HEK293 (cell line): ENCODE data around the gene RAB1A.
"Not testable (repeated sequence)": the region's sequence is repeated elsewhere in the genome, so short reads cannot be mapped to it uniquely, and the experiment has no call there.

Experiments used
- CTCF ChIA-PET: fragments of 350-600 bp; formaldehyde crosslinking; extraction: SDS; loops from one replicate; lab custom pipeline; 2021; ENCODE audit warnings: antibody characterized with exemption; lab: Yijun Ruan, JAX
- POLR2A ChIA-PET: fragments of 300-600 bp; formaldehyde crosslinking; extraction: SDS; loops from one replicate; lab custom pipeline; 2020; ENCODE audit warnings: antibody characterized with exemption, inconsistent platforms; lab: Yijun Ruan, JAX
- H3K27ac ChIP-seq: fragments of 200-500 bp; sonication (Bioruptor generic); 2 replicates; pipeline ENCODE4 v1.5.1; 2014; ENCODE audit warnings: low read depth, low read length, control low read depth, inconsistent platforms; ENCODE audit errors: extremely low read depth
- H3K36me3 ChIP-seq, 2 experiments: fragments of 200-500 bp in 1 of 2; sonication (Bioruptor generic) in 1 of 2; 1 replicate in 1 of 2; 2 replicates in 1 of 2; pipeline ENCODE4 v1.5.1; 2014 to 2017; ENCODE audit warnings: inconsistent platforms in 2 of 2, low read length in 2 of 2; ENCODE audit not compliant: control insufficient read depth in 2 of 2, insufficient read depth in 1 of 2
- H3K4me1 ChIP-seq: fragments of 200-500 bp; sonication (Bioruptor generic); 2 replicates; pipeline ENCODE4 v1.5.1; 2014; ENCODE audit warnings: mild to moderate bottlenecking, low read length, inconsistent platforms; ENCODE audit not compliant: control insufficient read depth, insufficient read depth
- H3K4me3 ChIP-seq: 2 replicates; pipeline ENCODE4 v1.5.1; 2011; ENCODE audit warnings: low read depth, mild to moderate bottlenecking, control low read depth, low read length, moderate library complexity
- H3K9me3 ChIP-seq: fragments of 200-500 bp; sonication (Bioruptor generic); 2 replicates; pipeline ENCODE4 v1.5.1; 2014; ENCODE audit warnings: low read depth, low read length, inconsistent platforms; ENCODE audit not compliant: control insufficient read depth, insufficient read depth
- KLF1 ChIP-seq: fragments of 450-650 bp; formaldehyde crosslinking; IDR thresholded peaks from 2 replicates; pipeline ENCODE4 v1.5.1; 2016; ENCODE audit warnings: missing biosample characterization, missing genetic modification characterization
- KLF9 ChIP-seq: fragments of 450-650 bp; formaldehyde crosslinking; IDR thresholded peaks from 2 replicates; pipeline ENCODE4 v1.5.1; 2016; ENCODE audit warnings: missing biosample characterization, missing genetic modification characterization, low read depth
- SETDB1 ChIP-seq: IDR thresholded peaks from one replicate; pipeline ENCODE4 v1.6.1; 2017; ENCODE audit warnings: mild to moderate bottlenecking, low read length, moderate library complexity, mixed read lengths; ENCODE audit not compliant: insufficient read length
- ZBTB20 ChIP-seq: fragments of 450-650 bp; formaldehyde crosslinking; IDR thresholded peaks from 2 replicates; pipeline ENCODE4 v1.5.1; 2016; ENCODE audit warnings: missing biosample characterization, missing genetic modification characterization
- ZBTB49 ChIP-seq: fragments of 450-650 bp; formaldehyde crosslinking; IDR thresholded peaks from 2 replicates; pipeline ENCODE4 v1.5.1; 2016; ENCODE audit warnings: missing biosample characterization, missing genetic modification characterization, low read depth
- ZNF121 ChIP-seq: fragments of 450-650 bp; formaldehyde crosslinking; IDR thresholded peaks from 2 replicates; pipeline ENCODE4 v1.5.1; 2016; ENCODE audit warnings: missing biosample characterization, missing genetic modification characterization
- ZNF133 ChIP-seq: fragments of 450-650 bp; formaldehyde crosslinking; IDR thresholded peaks from 2 replicates; pipeline ENCODE4 v1.5.1; 2016; ENCODE audit warnings: missing biosample characterization, missing genetic modification characterization
- ZNF223 ChIP-seq: fragments of 450-650 bp; formaldehyde crosslinking; IDR thresholded peaks from 2 replicates; pipeline ENCODE4 v1.5.1; 2016; ENCODE audit warnings: missing biosample characterization, missing genetic modification characterization
- ZNF341 ChIP-seq: fragments of 450-650 bp; formaldehyde crosslinking; IDR thresholded peaks from 2 replicates; pipeline ENCODE4; 2016; ENCODE audit warnings: low read depth, missing biosample characterization, missing genetic modification characterization
- ZNF510 ChIP-seq: fragments of 450-650 bp; formaldehyde crosslinking; IDR thresholded peaks from 2 replicates; pipeline ENCODE4 v1.5.1; 2018; ENCODE audit warnings: mild to moderate bottlenecking, missing genetic modification characterization, missing biosample characterization; ENCODE audit not compliant: insufficient replicate concordance
- ZNF707 ChIP-seq: fragments of 450-650 bp; formaldehyde crosslinking; IDR thresholded peaks from 2 replicates; pipeline ENCODE4 v1.5.1; 2016; ENCODE audit warnings: missing biosample characterization, missing genetic modification characterization
- ZNF768 ChIP-seq: fragments of 450-650 bp; formaldehyde crosslinking; IDR thresholded peaks from 2 replicates; pipeline ENCODE4 v1.5.1; 2018; ENCODE audit warnings: missing biosample characterization, mild to moderate bottlenecking, missing genetic modification characterization

Gene RAB1A

DNA sequence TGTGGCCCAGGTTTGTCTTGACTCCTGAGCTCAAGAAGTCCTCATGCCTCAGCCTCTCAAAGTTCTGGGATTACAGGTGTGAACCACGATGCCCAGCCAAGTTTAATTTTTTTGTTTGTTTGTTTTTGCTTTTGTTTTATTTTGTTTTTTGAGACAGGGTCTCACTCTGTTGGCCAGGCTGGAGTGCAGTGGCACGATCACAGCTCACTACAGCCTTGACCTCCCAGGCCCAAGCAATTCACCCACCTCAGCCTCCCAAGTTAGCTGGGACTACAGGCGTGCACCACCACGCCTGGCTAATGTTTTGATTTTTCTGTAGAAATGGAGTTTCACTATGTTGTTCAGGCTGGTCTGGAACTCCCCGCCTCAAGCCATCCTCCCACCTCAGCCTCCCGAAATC lies 29.4 kb upstream of the RAB1A start:
- H3K4me1 ChIP-seq = no peaks in the 10 kb centered on the region
- no peaks in the 10 kb centered on the region for H3K9me3 ChIP-seq
- ChIA-PET CTCF (no interaction called here), POLR2A (no interaction called here)
- H3K36me3 ChIP-seq = no peaks in the 10 kb centered on the region
- no peak overlapping the region for H3K4me3 ChIP-seq
- no peak overlapping the region for H3K27ac ChIP-seq
- TF ChIP-seq ZBTB49 (tag by site-specific recombination) (no peak), ZNF121 (tag by site-specific recombination) (peak; percentile 64; the same call in 1 of the 2 replicates)

DNA sequence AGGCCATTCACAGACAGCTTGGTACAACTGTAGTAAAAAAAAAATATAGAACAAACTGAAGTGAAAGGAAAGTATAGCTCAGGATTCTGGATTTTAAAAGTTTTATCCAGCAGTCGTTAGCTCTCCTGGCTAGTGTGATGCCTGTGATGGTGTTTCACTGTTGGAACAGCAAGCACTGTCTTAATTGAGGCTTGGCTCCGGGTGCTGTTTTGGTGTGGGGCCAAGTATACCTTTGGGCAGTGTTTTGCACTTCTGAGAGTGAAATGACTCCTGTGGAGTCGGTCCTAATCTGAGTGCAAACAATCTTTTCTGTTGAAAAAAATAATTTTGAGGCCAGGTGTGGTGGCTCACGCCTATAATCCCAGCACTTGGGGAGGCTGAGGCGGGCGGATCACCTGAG lies 28.7 kb upstream of the RAB1A start:
- Histone ChIP-seq H3K36me3 (no peaks in the 10 kb centered on the region), H3K9me3 (no peaks in the 10 kb centered on the region), H3K4me1 (no peaks in the 10 kb centered on the region), H3K27ac (no peak overlapping the region), H3K4me3 (no peak overlapping the region)
- no peak for TF ChIP-seq ZNF768 (tag by site-specific recombination)
- TF ChIP-seq ZNF341 = peak; percentile 39; the same call in 1 of the 2 replicates
- ChIA-PET CTCF (no interaction called here), POLR2A (no interaction called here)

DNA sequence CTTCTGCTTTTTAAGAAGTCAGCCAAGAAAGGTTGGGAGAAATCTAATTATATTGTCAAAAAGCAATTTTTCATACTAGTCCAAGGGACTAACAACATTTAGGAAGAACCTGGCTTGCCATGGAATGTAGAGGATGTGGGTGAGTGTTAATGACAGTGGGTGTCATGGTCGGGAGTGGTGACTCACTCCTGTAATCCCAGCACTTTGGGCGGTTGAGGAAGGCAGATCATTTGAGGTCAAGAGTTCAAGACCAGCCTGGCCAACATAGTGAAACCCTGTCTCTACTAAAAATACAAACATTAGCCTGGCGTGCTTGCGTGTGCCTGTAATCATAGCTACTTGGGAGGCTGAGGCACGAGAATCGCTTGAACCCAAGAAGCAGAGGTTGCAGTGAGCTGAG lies 27.9 kb upstream of the RAB1A start:
- CTCF ChIA-PET, H3K4me1 ChIP-seq, H3K4me3 ChIP-seq, H3K36me3 ChIP-seq, H3K27ac ChIP-seq, H3K9me3 ChIP-seq: not testable (repeated sequence)
- POLR2A ChIA-PET = interaction anchor here (0.6 kb wide), 1 partner anchor 24 kb away, joined by 7 read pairs; no protein-coding TSS in a partner anchor

GRCh38 chr2:65156041-65156440 lies 26.1 kb upstream of the RAB1A start:
- no peak for TF ChIP-seq ZNF510
- no peak for TF ChIP-seq ZBTB20 (tag by site-specific recombination)
- TF ChIP-seq KLF9 (tag by site-specific recombination) = no peak
- TF ChIP-seq ZNF133 (tag by site-specific recombination) = no peak
- TF ChIP-seq KLF1 = no peak
- ChIA-PET CTCF (interaction anchor here (1.2 kb wide), 1 partner anchor 13 kb away, joined by 3 read pairs; no protein-coding TSS in a partner anchor), POLR2A (interaction anchor here (0.6 kb wide), 1 partner anchor 26 kb away, joined by 3 read pairs; the partner anchor contains the start of gene RAB1A)
- no peak overlapping the region for H3K27ac ChIP-seq
- H3K36me3 ChIP-seq = no peaks in the 10 kb centered on the region
- H3K4me1 ChIP-seq = no peaks in the 10 kb centered on the region
- no peak overlapping the region for H3K4me3 ChIP-seq
- H3K9me3 ChIP-seq = no peaks in the 10 kb centered on the region

DNA sequence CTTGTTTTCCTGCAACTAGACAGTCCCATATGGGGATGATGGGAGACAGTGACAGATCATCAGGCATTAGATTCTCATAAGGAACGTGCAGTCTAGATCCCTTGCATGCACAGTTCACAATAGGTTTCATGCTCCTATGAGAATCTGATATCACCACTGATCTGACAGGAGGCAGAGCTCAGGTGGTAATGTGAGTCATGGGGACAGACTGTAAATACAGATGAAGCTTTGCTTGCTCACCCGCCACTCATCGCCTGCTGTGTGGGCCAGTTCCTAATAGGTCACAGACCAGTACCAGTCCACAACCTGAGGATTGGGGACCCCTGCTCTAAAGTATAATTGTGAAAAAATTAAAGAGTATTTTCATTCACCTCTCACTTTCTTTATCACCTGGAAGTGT lies 23.6 kb upstream of the RAB1A start:
- POLR2A ChIA-PET = no interaction called here
- no peak for TF ChIP-seq ZNF707 (tag by site-specific recombination)
- TF ChIP-seq ZNF223 (tag by site-specific recombination) = no peak
- TF ChIP-seq SETDB1 = peak; percentile 4
- no peaks in the 10 kb centered on the region for H3K4me1 ChIP-seq
- H3K36me3 ChIP-seq = no peaks in the 10 kb centered on the region
- no peaks in the 10 kb centered on the region for H3K9me3 ChIP-seq
- no peak overlapping the region for H3K27ac ChIP-seq
- H3K4me3 ChIP-seq = no peak overlapping the region
- CTCF ChIA-PET = interaction anchor here (0.9 kb wide), 1 partner anchor 16 kb away, joined by 3 read pairs; no protein-coding TSS in a partner anchor
